Activated CD8-positive, alpha-beta T cell treated with anti-CD3 and anti-CD28 coated beads, Interleukin-2, amount 10 ng/mL, durations not matched to agents 7 days and 5 days (primary cell): ENCODE results near the gene EEF2K. TPM values are rescaled to one million over a fixed set of nuclear protein-coding genes. Genes with fewer than 3 reads are reported as not detected.
A peak's percentile ranks its signal among the peaks of the same experiment; 100 is the strongest.

Experiments
- ATAC-seq: fragments of 150-1000 bp; cut with Tn5 transposase; one replicate; pipeline ENCODE4 v1.10.0; 2021; ENCODE audit warnings: moderate library complexity
- CTCF ChIA-PET: fragments of 350-600 bp; sonication (Branson Sonifier 250); formaldehyde crosslinking; loops from one replicate; lab custom pipeline; 2021; ENCODE audit warnings: antibody characterized with exemption; lab: Charles Lee
- POLR2A ChIA-PET: fragments of 350-600 bp; sonication (Branson Sonifier 250); formaldehyde crosslinking; loops from one replicate; lab custom pipeline; 2021; ENCODE audit warnings: antibody characterized with exemption; lab: Charles Lee
- DNase-seq: peaks from one replicate; pipeline ENCODE4 v3.0.0-alpha.2; 2020
- H3K27ac Mint-ChIP-seq: one replicate; pipeline ENCODE4 v1.8.0; 2021; ENCODE audit warnings: mild to moderate bottlenecking, mixed read lengths
- H3K27me3 Mint-ChIP-seq: one replicate; pipeline ENCODE4 v1.8.0; 2021; ENCODE audit warnings: low read depth, mixed read lengths
- H3K36me3 Mint-ChIP-seq: one replicate; pipeline ENCODE4 v1.8.0; 2021; ENCODE audit warnings: low read depth, mixed read lengths
- H3K4me1 Mint-ChIP-seq: one replicate; pipeline ENCODE4 v1.8.0; 2021; ENCODE audit warnings: low read depth, mixed read lengths
- H3K4me3 Mint-ChIP-seq: one replicate; pipeline ENCODE4 v1.8.0; 2021; ENCODE audit warnings: mild to moderate bottlenecking, mixed read lengths
- H3K9me3 Mint-ChIP-seq: one replicate; pipeline ENCODE4 v1.8.0; 2022; ENCODE audit warnings: mixed read lengths; ENCODE audit not compliant: insufficient read depth
- total RNA-seq, 2 experiments: library from RNA; stranded (reverse); gene quantifications; one replicate each; pipeline ENCODE4 v1.2.3, GENCODE V29; 2021

Gene EEF2K
- total RNA-seq, 2 experiments from 2014 or later, result 27.7 to 28.9 TPM

GRCh38 chr16:22278441-22279230, 72.6 kb downstream of the EEF2K start:
- ChIA-PET POLR2A (no interaction called here), CTCF (interaction anchor here (1.2 kb wide), 1 partner anchor 76 kb away, joined by 3 read pairs; no protein-coding TSS in a partner anchor)
- ATAC-seq (no peak), DNase-seq (no peak)
- Mint-ChIP-seq H3K27me3 (no peaks in the 10 kb centered on the region), H3K9me3 (no peaks in the 10 kb centered on the region), H3K36me3 (peaks cover 45% of the 10 kb centered on the region), H3K27ac (no peak overlapping the region), H3K4me3 (no peak overlapping the region), H3K4me1 (no peaks in the 10 kb centered on the region)

GRCh38 chr16:22282254-22282892, 76.3 kb downstream of the EEF2K start:
- ATAC-seq (no peak), DNase-seq (no peak)
- H3K27me3 Mint-ChIP-seq, result no peaks in the 10 kb centered on the region
- H3K9me3 Mint-ChIP-seq, result no peaks in the 10 kb centered on the region
- H3K4me3 Mint-ChIP-seq, result no peak overlapping the region
- ChIA-PET POLR2A (no interaction called here), CTCF (no interaction called here)
- H3K4me1 Mint-ChIP-seq, result no peaks in the 10 kb centered on the region
- peaks cover 52% of the 10 kb centered on the region for H3K36me3 Mint-ChIP-seq
- no peak overlapping the region for H3K27ac Mint-ChIP-seq

DNA sequence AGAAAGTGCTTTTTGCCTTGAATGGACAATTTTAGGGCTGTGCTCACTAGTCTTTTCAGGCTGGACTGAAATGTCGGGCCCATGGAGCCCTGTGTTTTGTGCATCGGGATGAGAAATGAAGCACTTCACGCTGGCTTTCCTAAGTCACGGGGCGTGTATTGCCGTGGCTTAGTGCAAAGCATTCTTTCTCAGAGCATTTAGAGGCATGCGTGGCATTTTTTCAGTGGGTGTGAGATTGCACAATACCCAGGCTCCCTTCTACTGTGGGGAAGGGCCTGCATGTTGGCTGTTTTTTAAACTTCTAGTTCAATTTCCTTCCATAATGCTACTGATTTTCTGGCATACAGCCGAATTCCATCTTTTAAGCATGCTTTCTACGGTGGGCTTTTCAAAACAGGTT, 78.6 kb downstream of the EEF2K start:
- H3K27ac Mint-ChIP-seq, result no peak overlapping the region
- no peaks in the 10 kb centered on the region for H3K27me3 Mint-ChIP-seq
- ChIA-PET POLR2A (no interaction called here), CTCF (interaction anchor here (1.0 kb wide), 1 partner anchor 31 kb away, joined by 3 read pairs; no protein-coding TSS in a partner anchor)
- DNase-seq (no peak), ATAC-seq (no peak)
- no peaks in the 10 kb centered on the region for H3K4me1 Mint-ChIP-seq
- H3K36me3 Mint-ChIP-seq, result peaks cover 45% of the 10 kb centered on the region
- no peaks in the 10 kb centered on the region for H3K9me3 Mint-ChIP-seq
- no peak overlapping the region for H3K4me3 Mint-ChIP-seq

- ChIA-PET CTCF (no interaction called here), POLR2A (no interaction called here)
- ATAC-seq, result no peak
These were observed 79.0 kb downstream of the EEF2K start for GRCh38 chr16:22285080-22285479.

DNA sequence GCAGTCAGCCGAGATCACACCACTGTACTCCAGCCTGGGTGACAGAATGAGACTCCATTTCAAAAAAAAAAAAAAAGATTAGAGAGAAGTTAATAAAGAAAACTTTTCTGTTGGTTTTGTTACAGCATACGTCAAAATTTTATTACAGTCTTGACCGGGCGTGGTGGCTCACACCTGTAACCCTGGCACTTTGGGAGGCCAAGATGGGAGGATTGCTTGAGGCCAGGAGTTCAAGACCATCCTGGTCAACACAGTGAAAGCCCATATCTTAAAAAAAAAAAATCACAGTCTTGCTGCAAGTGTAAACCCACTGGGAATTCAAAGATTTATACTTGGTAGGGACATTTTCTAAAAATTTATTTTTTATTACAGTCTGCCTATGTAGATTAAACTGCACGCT, 84.9 kb downstream of the EEF2K start:
- ATAC-seq (no peak), DNase-seq (no peak)
- Mint-ChIP-seq H3K27me3 (peaks cover 2% of the 10 kb centered on the region), H3K9me3 (no peaks in the 10 kb centered on the region), H3K27ac (no peak overlapping the region), H3K4me3 (no peak overlapping the region), H3K36me3 (peaks cover 6% of the 10 kb centered on the region), H3K4me1 (peaks cover 3% of the 10 kb centered on the region)
- ChIA-PET POLR2A (no interaction called here), CTCF (no interaction called here)

More at GRCh38 chr16:22285080-22285479, 79.0 kb downstream of the EEF2K start:
- DNase-seq, result no peak
- no peaks in the 10 kb centered on the region for H3K27me3 Mint-ChIP-seq
- no peak overlapping the region for H3K4me3 Mint-ChIP-seq
- no peak overlapping the region for H3K27ac Mint-ChIP-seq
- no peaks in the 10 kb centered on the region for H3K4me1 Mint-ChIP-seq
- peaks cover 41% of the 10 kb centered on the region for H3K36me3 Mint-ChIP-seq
- no peaks in the 10 kb centered on the region for H3K9me3 Mint-ChIP-seq

GRCh38 chr16:22291860-22292318, 85.8 kb downstream of the EEF2K start:
- CTCF ChIA-PET, result interaction anchor here (0.7 kb wide), 1 partner anchor 95 kb away, joined by 3 read pairs; no protein-coding TSS in a partner anchor
- Mint-ChIP-seq H3K27ac (no peak overlapping the region), H3K9me3 (no peaks in the 10 kb centered on the region), H3K4me3 (no peak overlapping the region), H3K4me1 (peaks cover 7% of the 10 kb centered on the region), H3K27me3 (peaks cover 2% of the 10 kb centered on the region), H3K36me3 (peaks cover 4% of the 10 kb centered on the region)
- DNase-seq, result no peak
- POLR2A ChIA-PET, result no interaction called here
- ATAC-seq, result no peak

DNA sequence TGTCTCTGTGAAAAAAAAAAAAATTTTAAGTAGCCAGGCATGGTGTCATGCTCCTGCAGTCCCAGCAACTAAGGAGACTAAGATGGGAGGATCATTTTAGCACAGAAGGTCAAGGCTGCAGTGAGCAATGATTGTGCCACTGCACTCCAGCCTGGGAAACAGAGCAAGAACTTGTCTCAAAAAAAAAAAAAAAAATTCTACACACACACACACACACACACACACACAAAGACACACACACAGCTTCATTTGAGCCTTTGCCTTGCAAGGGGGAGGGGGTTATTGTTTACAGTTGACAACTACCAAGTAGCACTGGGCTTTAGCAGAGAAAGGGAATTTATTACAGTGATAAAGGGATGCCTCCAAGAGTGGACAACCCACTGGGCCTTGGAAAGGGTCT, 86.2 kb downstream of the EEF2K start:
- peaks cover 2% of the 10 kb centered on the region for H3K27me3 Mint-ChIP-seq
- no peak overlapping the region for H3K27ac Mint-ChIP-seq
- H3K9me3 Mint-ChIP-seq, result no peaks in the 10 kb centered on the region
- H3K4me3 Mint-ChIP-seq, result no peak overlapping the region
- DNase-seq (no peak), ATAC-seq (no peak)
- ChIA-PET CTCF (no interaction called here), POLR2A (no interaction called here)
- peaks cover 7% of the 10 kb centered on the region for H3K4me1 Mint-ChIP-seq
- H3K36me3 Mint-ChIP-seq, result peaks cover 7% of the 10 kb centered on the region

DNA sequence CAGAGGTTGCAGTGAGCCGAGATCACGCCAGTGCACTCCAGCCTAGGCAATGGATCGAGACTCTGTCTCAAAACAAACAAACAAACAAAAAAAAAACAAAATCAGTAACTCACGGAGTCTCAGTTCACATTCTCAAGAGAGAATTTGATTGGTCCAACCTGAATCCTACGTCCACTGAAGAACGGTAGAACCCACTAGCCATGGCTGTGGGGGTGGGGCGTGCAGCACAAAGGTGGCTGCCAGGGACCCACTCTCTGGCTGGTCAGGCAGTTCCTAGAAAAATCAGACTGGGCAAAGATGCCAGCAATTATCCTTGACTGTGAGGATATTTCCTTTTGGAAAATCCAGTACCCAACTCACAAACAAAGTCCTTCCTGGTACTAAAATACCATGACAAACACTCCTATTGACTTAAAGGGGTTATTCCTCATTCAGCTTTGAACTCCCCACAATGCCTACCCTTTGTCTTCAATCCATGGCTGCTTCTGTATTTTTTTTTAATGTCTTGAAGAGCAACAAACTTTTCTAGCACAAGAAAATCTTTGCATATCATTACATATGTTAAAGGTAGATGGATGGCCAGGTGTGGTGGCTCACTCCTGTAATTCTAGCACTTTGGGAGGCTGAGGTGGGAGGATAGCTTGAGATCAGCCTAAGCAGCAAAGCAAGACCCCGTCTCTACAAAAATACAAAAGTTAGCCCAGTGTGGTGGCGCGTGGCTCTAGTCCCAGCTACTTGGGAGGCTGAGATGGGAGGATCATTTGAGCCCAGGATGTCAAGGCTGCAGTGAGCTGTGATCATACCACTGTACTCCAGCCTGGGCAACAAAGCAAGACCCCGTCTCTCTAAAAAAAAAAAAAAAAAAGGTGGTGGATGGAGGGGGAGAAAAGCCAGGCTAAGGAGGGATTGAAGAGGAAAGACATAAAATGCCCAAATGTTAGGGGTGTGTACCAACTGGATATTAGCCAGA, 87.3 kb downstream of the EEF2K start:
- Mint-ChIP-seq H3K36me3 (peaks cover 10% of the 10 kb centered on the region), H3K27ac (no peak overlapping the region), H3K4me3 (no peak overlapping the region), H3K4me1 (peaks cover 7% of the 10 kb centered on the region), H3K27me3 (peaks cover 2% of the 10 kb centered on the region), H3K9me3 (no peaks in the 10 kb centered on the region)
- ChIA-PET POLR2A (no interaction called here), CTCF (no interaction called here)
- DNase-seq (no peak), ATAC-seq (no peak)

DNA sequence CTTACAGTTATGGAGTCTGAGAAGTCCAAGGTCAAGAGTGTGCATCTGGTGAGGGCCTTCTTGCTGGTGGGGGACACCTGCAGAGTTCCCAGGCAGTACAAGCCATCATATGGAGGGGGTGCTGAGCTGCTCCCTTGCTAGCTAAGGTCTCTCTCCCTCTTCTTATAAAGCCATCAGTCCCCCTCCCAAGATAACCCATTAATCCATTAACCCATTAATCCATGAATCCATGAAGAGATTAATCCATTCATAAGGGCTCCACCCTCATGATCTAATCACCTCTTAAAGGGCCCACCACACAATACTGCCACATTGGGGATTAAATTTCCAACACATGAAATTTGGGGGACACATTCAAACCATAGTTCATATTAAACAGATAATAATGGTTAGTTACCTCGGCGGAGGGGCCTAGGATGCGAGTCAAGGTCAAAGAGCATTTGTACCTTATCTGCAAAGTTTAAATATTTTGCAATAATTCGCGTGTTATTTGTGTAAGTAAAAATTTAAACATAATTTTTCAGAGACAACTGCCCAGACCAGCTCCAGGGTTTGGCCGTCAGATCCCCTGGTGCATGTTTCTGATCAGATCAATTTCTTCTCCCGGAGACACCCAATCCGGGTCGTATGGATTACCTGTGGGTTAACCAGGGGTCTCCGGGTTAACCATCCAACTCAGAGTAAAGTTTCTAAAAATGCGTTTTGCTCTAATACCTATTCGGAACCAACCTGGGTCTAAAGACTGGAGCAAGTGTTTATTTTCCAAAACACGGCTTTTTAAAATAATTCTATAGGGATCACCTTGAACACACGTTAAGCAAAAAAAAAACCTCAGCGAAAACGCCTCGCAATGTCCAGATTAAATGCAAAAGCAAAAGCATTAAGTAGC, 90.4 kb downstream of the EEF2K start:
- Mint-ChIP-seq H3K4me3 (peak overlapping the region; percentile 92), H3K9me3 (no peaks in the 10 kb centered on the region), H3K36me3 (peaks cover 12% of the 10 kb centered on the region), H3K27ac (peak overlapping the region; percentile 93), H3K4me1 (peaks cover 27% of the 10 kb centered on the region), H3K27me3 (peaks cover 2% of the 10 kb centered on the region)
- ATAC-seq (no peak), DNase-seq (peak; percentile 35)
- ChIA-PET POLR2A (interaction anchor here (0.7 to 3.2 kb wide), 3 partner anchors 91 to 106 kb away, joined by 3 to 13 read pairs (median 7); partner anchors contain the start of gene EEF2K), CTCF (interaction anchor here (0.6 to 8.9 kb wide), 13 partner anchors 25 to 289 kb away, joined by 3 to 355 read pairs (median 4); partner anchors contain the start of gene EEF2K)

DNA sequence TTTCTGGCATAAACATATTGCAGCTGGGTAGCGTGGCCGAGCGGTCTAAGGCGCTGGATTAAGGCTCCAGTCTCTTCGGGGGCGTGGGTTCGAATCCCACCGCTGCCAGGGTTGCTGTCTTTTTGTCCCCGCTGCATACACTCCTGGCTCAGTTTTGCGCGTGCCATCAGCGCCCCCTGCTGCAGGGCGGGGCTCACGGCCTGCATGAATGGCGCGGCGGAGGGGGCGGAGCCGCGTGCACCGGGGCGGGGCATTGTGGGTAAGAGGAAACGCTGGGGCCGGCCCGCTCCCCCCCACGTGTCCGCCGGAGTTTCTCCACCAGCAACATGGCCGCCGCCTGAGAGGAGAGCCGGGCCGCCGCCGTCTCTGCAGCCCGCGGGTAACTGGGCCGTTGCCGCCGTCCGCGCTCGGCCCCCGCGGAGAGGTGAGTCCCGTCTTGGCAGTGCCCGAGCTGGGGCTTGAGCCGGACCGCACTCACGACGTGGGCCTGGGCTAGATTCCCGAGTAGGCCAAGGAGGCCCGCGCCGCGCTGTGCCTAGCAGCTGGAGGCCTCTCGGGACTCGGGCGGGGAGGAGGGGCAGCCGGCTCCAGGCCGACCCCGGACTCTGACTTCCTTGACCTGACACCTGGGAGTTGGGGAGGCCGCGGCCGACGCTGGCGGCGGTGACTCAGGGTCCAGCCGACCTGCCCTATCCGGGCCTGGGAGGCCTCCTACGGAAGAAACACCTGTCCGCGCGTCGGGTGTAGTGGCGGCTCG, 91.2 kb downstream of the EEF2K start, which contains the start of gene POLR3E:
Gene POLR3E, plus strand, starts transcription at position 296 of the 757 bp plus-strand sequence. CDS start 5,560 bp downstream, outside the sequence.
- Mint-ChIP-seq H3K4me1 (peaks cover 27% of the 10 kb centered on the region), H3K27ac (peak within 1 kb of the TSS; percentile 93), H3K27me3 (peaks cover 2% of the 10 kb centered on the region), H3K36me3 (peaks cover 15% of the 10 kb centered on the region), H3K4me3 (peak within 1 kb of the TSS; percentile 92), H3K9me3 (no peaks in the 10 kb centered on the region)
- CTCF ChIA-PET, result interaction anchor here (0.6 to 8.9 kb wide), 16 partner anchors 10 to 290 kb away, joined by 3 to 355 read pairs (median 4); partner anchors contain the start of gene EEF2K
- ATAC-seq, result peak; percentile 87
- peak; percentile 100 for DNase-seq
- POLR2A ChIA-PET, result interaction anchor here (0.6 to 3.2 kb wide), 6 partner anchors 55 to 288 kb away, joined by 3 to 13 read pairs (median 5); partner anchors contain the start of gene EEF2K
